A673 (cell line): ENCODE data around the gene GNLY.

Experiments used
- EZH2 ChIP-seq: fragments of 200-600 bp; sonication (generic); IDR thresholded peaks from 2 replicates; pipeline ENCODE4 v1.6.1; 2017; ENCODE audit warnings: borderline replicate concordance, low read depth, mild to moderate bottlenecking, mixed read lengths, antibody characterized with exemption, low read length; ENCODE audit not compliant: poor library complexity, severe bottlenecking
- TF ChIP-seq, protein P1 (sequence below): fragments of 300-800, 200-600 bp; sonication (generic); conservative IDR thresholded peaks from 2 replicates; pipeline ENCODE4 v1.5.1; 2017; ENCODE audit warnings: low read depth, mild to moderate bottlenecking, antibody characterized with exemption, low read length, moderate library complexity, mixed read lengths

DNA sequence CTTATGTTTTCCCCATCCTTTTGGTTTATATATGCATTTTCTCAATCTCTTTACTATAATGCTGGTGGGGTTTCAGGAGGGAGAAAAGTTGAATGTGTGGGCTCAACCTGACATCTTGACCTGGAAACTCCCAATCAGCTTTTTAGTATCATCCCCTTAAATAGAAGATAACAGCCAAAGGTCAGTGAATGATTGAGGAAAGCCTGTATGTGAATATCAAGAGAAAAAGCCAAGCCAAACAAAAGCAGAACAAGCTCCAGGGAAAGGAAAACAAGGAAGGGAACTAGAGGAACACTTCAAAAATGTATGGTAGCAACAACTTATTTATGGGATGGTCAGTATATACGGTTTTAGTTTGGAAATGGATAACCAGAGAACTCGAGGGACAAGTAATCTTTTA, 31.3 kb downstream of the GNLY start:
- TF ChIP-seq, protein P1, sequence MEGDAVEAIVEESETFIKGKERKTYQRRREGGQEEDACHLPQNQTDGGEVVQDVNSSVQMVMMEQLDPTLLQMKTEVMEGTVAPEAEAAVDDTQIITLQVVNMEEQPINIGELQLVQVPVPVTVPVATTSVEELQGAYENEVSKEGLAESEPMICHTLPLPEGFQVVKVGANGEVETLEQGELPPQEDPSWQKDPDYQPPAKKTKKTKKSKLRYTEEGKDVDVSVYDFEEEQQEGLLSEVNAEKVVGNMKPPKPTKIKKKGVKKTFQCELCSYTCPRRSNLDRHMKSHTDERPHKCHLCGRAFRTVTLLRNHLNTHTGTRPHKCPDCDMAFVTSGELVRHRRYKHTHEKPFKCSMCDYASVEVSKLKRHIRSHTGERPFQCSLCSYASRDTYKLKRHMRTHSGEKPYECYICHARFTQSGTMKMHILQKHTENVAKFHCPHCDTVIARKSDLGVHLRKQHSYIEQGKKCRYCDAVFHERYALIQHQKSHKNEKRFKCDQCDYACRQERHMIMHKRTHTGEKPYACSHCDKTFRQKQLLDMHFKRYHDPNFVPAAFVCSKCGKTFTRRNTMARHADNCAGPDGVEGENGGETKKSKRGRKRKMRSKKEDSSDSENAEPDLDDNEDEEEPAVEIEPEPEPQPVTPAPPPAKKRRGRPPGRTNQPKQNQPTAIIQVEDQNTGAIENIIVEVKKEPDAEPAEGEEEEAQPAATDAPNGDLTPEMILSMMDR: no peak
- no peak for TF ChIP-seq EZH2
